HepG2 (cell line): ENCODE results near the gene MAVS. TPM values are rescaled to one million over a fixed set of nuclear protein-coding genes. Genes with fewer than 3 reads are reported as not detected.
A peak's percentile ranks its signal among the peaks of the same experiment; 100 is the strongest.

Experiments
- ATAC-seq: fragments of 200-7000 bp; cut with Tn5 transposase; 3 replicates; pipeline ENCODE4 v1.9.1; 2020; ENCODE audit warnings: mild to moderate bottlenecking, moderate library complexity
- BruUV-seq: library from RNA; stranded (reverse); fragments of 400-500 nt; replicated peaks from 2 replicates; lab custom pipeline; 2021; lab: Mats Ljungman, UMichigan
- CTCF ChIA-PET: fragments of 300-600 bp; formaldehyde crosslinking; extraction: SDS; loops from one replicate; lab custom pipeline; 2021; ENCODE audit warnings: low total read pairs, inconsistent platforms, low intra/inter-chr PET ratio; lab: Yijun Ruan, JAX
- POLR2A ChIA-PET: fragments of 350-600 bp; sonication (Branson Sonifier 250); formaldehyde crosslinking; loops from one replicate; lab custom pipeline; 2020; ENCODE audit warnings: antibody characterized with exemption, inconsistent platforms; lab: Yijun Ruan, JAX
- DNase-seq: peaks from one replicate; pipeline ENCODE4 v3.0.0-alpha.2; 2015; ENCODE audit warnings: low spot score
- FAIRE-seq: peaks from 3 replicates; lab custom pipeline; 2011; peaks lifted over from hg19 to GRCh38; lab: Jason Lieb, UNC
- H2AFZ ChIP-seq: one replicate; pipeline ENCODE4 v1.6.1; 2011; ENCODE audit warnings: low read length, inconsistent platforms
- H3K27ac ChIP-seq: fragments of 300-600 bp; 3 replicates; pipeline ENCODE4 v1.8.0; 2011; ENCODE audit warnings: mixed run types, mild to moderate bottlenecking, mixed read lengths, low read length, inconsistent platforms; ENCODE audit not compliant: insufficient read depth; ENCODE audit errors: extremely low read length
- H3K27me3 ChIP-seq, 2 experiments: fragments of 200-600 bp in 1 of 2; 2 replicates in 1 of 2; 3 replicates in 1 of 2; pipeline versions ENCODE4 v1.6.0 to v1.8.0; 2011; ENCODE audit warnings: low read length in 2 of 2, mild to moderate bottlenecking in 2 of 2, moderate library complexity in 2 of 2, inconsistent platforms in 1 of 2; ENCODE audit not compliant: insufficient read depth in 2 of 2, control insufficient read depth in 1 of 2
- H3K36me3 ChIP-seq, 2 experiments: fragments of 200-600 bp in 1 of 2; replicated peaks in 1 of 2; 2 replicates in 1 of 2; 3 replicates in 1 of 2; pipeline versions ENCODE4 v1.5.1 to v1.8.0; 2011; ENCODE audit warnings: low read length in 2 of 2, inconsistent platforms in 1 of 2; ENCODE audit not compliant: insufficient read depth in 2 of 2, control insufficient read depth in 1 of 2
- H3K4me1 ChIP-seq: 2 replicates; pipeline ENCODE4 v1.5.1; 2012; ENCODE audit warnings: low read length, inconsistent platforms; ENCODE audit not compliant: insufficient read depth
- H3K4me2 ChIP-seq: 2 replicates; pipeline ENCODE4 v1.6.0; 2011; ENCODE audit warnings: low read depth, low read length, inconsistent platforms
- H3K4me3 ChIP-seq, 3 experiments: fragments of 200-600 bp in 1 of 3; sonication (generic), shearing (Covaris generic) in 1 of 3; replicated peaks in 1 of 3; 2 replicates each; pipeline ENCODE4 v1.5.1; 2011 to 2016; ENCODE audit warnings: low read length in 3 of 3, inconsistent platforms in 2 of 3, low read depth in 2 of 3, mild to moderate bottlenecking in 2 of 3, control low read depth in 1 of 3, mixed read lengths in 1 of 3; ENCODE audit not compliant: insufficient read depth in 1 of 3
- H3K79me2 ChIP-seq: one replicate; pipeline ENCODE4 v1.6.1; 2011; ENCODE audit warnings: low read length, inconsistent platforms; ENCODE audit not compliant: insufficient read depth
- H3K9ac ChIP-seq: 2 replicates; pipeline ENCODE4 v1.6.0; 2011; ENCODE audit warnings: mild to moderate bottlenecking, low read depth, low read length, inconsistent platforms; ENCODE audit not compliant: insufficient read depth
- H3K9me3 ChIP-seq: 2 replicates; pipeline ENCODE4 v1.5.1; 2012; ENCODE audit warnings: mild to moderate bottlenecking, low read length
- H4K20me1 ChIP-seq: 2 replicates; pipeline ENCODE4 v1.6.0; 2011; ENCODE audit warnings: inconsistent platforms, mild to moderate bottlenecking, low read length, moderate library complexity; ENCODE audit not compliant: insufficient read depth
- KDM1A ChIP-seq: IDR thresholded peaks from 2 replicates; pipeline ENCODE4 v1.6.1; 2016; ENCODE audit warnings: missing compliant biosample characterization
- SP5 ChIP-seq: IDR thresholded peaks from 2 replicates; pipeline ENCODE4 v1.6.1; 2016; ENCODE audit warnings: low read depth, borderline replicate concordance
- ZNF260 ChIP-seq: sonication (generic); formaldehyde crosslinking; IDR thresholded peaks from 2 replicates; pipeline ENCODE4 v1.4.0; 2020; ENCODE audit warnings: missing genetic modification reagents, low read depth, mild to moderate bottlenecking, borderline replicate concordance
- WGBS: methylation state at CpG from one replicate; pipeline ENCODE4 v1.1.6; 2017; ENCODE audit warnings: low lambda C conversion rate; 5-methylcytosine and 5-hydroxymethylcytosine counted together
- in situ Hi-C: cut with HindIII; loops from 2 replicates; pipeline ENCODE4 v1.10.0; 2017; ENCODE audit warnings: low pct_unique_long_range_greater_than_20kb; ENCODE audit not compliant: extremely low pct_ligation_motif_present
- intact Hi-C: fragments of 100-400 bp; cut with micrococcal nuclease; formaldehyde crosslinking; loops from one replicate; pipeline ENCODE4 v1.10.0; 2022; ENCODE audit not compliant: unreplicated experiment
- polyA plus RNA-seq, 8 experiments: library from polyadenylated mRNA; depleted of rRNA in 3 of 8; stranded (reverse) in 7 of 8; unstranded in 1 of 8; fragments of >200 nt; fragmentation: Illumina TruSeq in 4 of 8; extraction: Trizol in 4 of 8; gene quantifications; 2 replicates each; pipeline versions ENCODE4 v1.2.1 to v1.2.3, GENCODE V29; 2011 to 2016; ENCODE audit warnings: low read depth in 4 of 8, missing spikeins in 1 of 8, mixed read lengths in 1 of 8; ENCODE audit not compliant: insufficient read depth in 1 of 8
- total RNA-seq, 5 experiments: library from RNA; depleted of rRNA; stranded (reverse); fragments of >200 nt; fragmentation: Illumina TruSeq; extraction: Trizol; gene quantifications; 2 replicates each; pipeline ENCODE4 v1.2.3, GENCODE V29; 2016; ENCODE audit warnings: low read depth in 1 of 5
- TF ChIP-seq, protein P1 (sequence below): sonication (generic); formaldehyde crosslinking; IDR thresholded peaks from 2 replicates; pipeline ENCODE4 v1.4.0; 2020; ENCODE audit warnings: missing genetic modification reagents
- TF ChIP-seq, protein P2 (sequence below): IDR thresholded peaks from 2 replicates; pipeline ENCODE4 v1.6.1; 2016; ENCODE audit warnings: low read depth, borderline replicate concordance

MAVS gene
- total and polyA plus RNA-seq, 2 of the 13 experiments (the other 11 are each of a cell fraction or from before 2014, with no cell fraction given) = 27.3 to 36.6 TPM

DNA sequence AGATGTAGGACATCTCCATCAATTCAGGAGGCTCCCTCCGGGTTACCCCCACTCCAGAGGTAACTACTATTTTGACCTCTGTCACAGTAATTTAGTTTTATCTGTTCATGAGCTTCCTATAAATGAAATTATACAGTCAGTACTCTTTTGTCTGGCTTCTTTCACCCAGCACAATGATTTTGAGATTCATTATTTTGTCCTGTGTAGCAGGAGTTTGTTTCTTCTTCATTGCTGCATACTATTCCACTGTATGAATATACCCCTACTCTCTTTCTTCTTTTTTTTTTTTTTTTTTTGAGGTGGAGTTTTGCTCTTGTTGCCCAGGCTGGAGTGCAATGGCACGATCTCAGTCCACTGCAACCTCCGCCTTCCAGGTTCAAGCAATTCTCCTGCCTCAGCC, 38.1 kb upstream of the MAVS start:
- Histone ChIP-seq H3K9me3 (no peaks in the 10 kb centered on the region), H3K27me3 (peaks cover 0 to 4% of the 10 kb centered on the region in 2 experiments; a peak in 1 of 5 replicates), H3K4me1 (peaks cover 67% of the 10 kb centered on the region), H3K79me2 (no peaks in the 10 kb centered on the region), H3K4me3 (no peak overlapping the region), H3K9ac (peak overlapping the region; percentile 52; the same call in 1 of the 2 replicates), H3K27ac (no peak overlapping the region), H3K4me2 (0 out of 2 replicates have a peak overlapping the region, but pooled peaks have one; percentile 64), H4K20me1 (no peaks in the 10 kb centered on the region)
- BruUV-seq = no TSS peak
- 80% methylated on average over 3 of the region's 3 CpGs for WGBS
- DNase-seq (no peak), FAIRE-seq (no peak)
- in situ Hi-C loops (no loop called here), intact Hi-C loops (loop anchor here (1.0 kb wide), 1 partner anchor 18 kb away; no protein-coding TSS in a partner anchor)
- ChIA-PET CTCF (no interaction called here), POLR2A (no interaction called here)
- TF ChIP-seq, protein P1, sequence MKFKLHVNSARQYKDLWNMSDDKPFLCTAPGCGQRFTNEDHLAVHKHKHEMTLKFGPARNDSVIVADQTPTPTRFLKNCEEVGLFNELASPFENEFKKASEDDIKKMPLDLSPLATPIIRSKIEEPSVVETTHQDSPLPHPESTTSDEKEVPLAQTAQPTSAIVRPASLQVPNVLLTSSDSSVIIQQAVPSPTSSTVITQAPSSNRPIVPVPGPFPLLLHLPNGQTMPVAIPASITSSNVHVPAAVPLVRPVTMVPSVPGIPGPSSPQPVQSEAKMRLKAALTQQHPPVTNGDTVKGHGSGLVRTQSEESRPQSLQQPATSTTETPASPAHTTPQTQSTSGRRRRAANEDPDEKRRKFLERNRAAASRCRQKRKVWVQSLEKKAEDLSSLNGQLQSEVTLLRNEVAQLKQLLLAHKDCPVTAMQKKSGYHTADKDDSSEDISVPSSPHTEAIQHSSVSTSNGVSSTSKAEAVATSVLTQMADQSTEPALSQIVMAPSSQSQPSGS (CRISPR knock-in tag) = 0 out of 2 replicates have a peak, but pooled peaks have one; percentile 1
- TF ChIP-seq SP5 (CRISPR knock-in tag) = no peak
- 0 out of 2 replicates have a peak, but pooled peaks have one; percentile 16 for TF ChIP-seq KDM1A (CRISPR knock-in tag)
- TF ChIP-seq, protein P2, sequence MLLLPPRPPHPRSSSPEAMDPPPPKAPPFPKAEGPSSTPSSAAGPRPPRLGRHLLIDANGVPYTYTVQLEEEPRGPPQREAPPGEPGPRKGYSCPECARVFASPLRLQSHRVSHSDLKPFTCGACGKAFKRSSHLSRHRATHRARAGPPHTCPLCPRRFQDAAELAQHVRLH (CRISPR knock-in tag) = 0 out of 2 replicates have a peak, but pooled peaks have one; percentile 2
- TF ChIP-seq ZNF260 (CRISPR knock-in tag) = no peak
- TF ChIP-seq, all 625 proteins: peak for 3
- Histone ChIP-seq H2AFZ (no peak overlapping the region), H3K36me3 (peaks cover 4 to 9% of the 10 kb centered on the region in 2 experiments)
- ATAC-seq = no peak
